ENCODE results near the gene MRPS6.

MRPS6 gene

GRCh38 chr21:34105947-34106541, 32.7 kb downstream of the MRPS6 start:
- no peak for DNase-seq

DNA sequence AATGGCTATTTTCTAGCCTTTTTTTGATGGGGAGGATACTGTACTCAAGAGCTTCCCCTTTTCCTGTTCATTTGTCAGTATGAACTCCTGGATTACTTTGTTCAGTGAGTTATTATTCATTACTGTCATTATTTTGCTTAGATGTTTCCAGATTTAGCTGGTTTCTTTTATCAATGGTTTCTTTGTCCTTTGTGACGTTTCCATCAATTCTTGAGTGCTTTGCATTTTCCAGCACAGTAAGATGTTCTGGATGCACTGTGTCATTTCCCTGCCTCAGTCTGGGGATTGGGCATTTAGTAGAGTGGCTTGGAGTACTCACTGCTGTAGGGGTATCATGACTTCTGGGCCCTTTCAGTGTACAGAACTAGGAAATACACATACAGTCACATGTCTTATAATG, 34.2 kb downstream of the MRPS6 start:
- no peak for DNase-seq

DNA sequence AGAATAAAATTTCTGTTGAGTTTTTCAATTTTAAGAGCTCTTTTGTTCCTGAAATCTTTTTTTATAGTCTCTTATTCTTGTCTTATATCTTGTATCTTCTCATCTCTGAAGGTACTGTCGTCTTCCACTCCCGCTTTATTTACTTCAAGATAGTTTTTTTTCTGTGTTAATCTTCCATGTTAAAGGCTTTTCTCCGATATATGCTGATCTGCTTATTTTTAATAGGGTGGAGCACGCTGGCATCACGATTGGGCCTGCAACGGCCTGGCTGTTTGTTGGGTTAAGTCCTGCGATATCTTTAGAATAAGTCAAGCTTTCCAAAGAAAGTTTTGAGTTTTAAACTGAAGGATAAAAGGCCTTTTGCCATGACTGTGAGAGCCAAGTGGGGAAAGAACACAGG, 35.7 kb downstream of the MRPS6 start:
- DNase-seq: no peak

GRCh38 chr21:34110594-34111202, 37.3 kb downstream of the MRPS6 start:
- DNase-seq: no peak

GRCh38 chr21:34112316-34113033, 39.1 kb downstream of the MRPS6 start:
- DNase-seq: no peak

- DNase-seq: peak; percentile 50
Measured at GRCh38 chr21:34113842-34114241, 40.5 kb downstream of the MRPS6 start.

- DNase-seq: no peak
Measured at GRCh38 chr21:34115160-34115559, 41.8 kb downstream of the MRPS6 start.

DNA sequence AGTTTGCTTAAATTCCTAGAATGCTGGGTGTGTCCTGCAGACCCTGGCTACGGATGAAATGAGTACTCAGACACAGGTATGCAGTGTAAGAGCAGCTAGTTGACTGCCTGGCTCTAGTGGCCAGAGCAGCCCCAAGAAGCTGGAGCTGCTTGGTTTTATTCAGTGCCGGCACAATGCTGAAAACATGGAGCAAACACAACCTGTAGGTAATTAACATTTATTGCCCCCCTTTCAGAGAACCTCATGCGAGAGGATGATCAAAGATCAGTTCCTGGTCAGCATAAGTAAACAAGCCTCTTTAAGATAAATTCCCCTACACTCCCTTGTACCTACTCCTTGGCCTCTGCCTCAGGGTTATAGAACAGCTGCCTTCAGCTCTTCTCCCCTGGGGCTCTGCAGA, 43.2 kb downstream of the MRPS6 start:
- peak; percentile 20 for DNase-seq

GRCh38 chr21:34120867-34121266, 47.5 kb downstream of the MRPS6 start:
- DNase-seq: no peak

- peak; percentile 90 for DNase-seq
Measured at GRCh38 chr21:34122047-34122446, 48.7 kb downstream of the MRPS6 start.

DNA sequence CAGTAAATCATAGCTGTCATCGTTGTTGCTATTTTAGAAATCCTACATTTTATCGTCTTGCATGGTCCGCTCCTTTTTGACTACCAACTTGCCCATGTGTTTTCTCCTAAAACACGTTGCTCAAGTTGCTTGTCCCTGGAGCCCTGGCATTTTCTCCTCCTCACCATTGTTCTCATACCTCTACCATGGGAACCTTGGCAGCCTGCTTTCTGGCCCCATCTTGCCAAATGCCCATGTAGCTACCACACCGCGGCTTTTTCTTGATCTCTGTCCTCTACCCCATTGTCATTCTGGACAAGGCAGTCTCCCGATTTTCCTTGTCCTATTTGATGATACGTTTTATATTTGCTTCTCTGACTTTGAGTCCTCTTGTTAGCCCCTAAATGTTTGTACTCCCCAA, 50.2 kb downstream of the MRPS6 start:
- no peak for DNase-seq

DNA sequence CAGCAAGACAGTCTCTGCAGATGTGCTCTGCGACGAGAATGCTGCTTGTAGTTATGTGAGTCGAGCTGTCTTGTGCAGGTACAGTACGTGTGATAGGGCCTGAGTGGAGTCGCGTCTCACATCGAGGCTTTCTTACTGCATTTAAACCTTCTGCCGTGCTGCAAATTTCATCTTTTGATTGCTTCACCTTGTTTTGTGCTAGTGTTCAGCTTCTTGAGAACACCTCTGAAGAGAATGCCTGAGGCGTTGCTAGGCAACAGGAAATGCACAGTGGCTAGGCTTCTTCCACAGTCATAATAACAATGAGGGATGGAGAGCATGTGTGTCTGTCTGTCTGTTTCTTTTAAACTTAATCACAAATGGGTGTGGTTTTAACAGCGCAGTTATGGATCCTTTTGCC, 52.9 kb downstream of the MRPS6 start:
- DNase-seq: peak; percentile 29

GRCh38 chr21:34126691-34127090, 53.3 kb downstream of the MRPS6 start:
- no peak for DNase-seq

DNA sequence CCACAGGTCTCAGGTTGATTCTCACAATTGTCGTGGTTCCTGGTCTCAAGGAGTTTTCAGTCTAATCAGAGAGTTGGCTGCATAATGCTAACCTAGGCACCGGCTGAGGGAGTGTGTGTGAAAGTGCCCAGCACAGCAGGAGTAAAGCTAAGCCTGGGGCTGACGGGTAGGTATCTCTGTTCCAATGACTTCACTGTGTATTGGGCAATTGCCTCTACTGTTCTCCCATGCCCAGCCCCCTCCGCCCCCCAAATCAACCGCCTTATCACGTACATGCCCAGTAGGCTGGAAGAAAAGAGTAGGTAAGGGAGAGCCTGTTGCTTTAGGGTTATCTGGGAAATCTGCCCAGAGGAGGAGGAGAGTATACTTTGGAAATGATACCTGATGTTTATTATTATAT, 54.7 kb downstream of the MRPS6 start:
- DNase-seq: no peak

DNA sequence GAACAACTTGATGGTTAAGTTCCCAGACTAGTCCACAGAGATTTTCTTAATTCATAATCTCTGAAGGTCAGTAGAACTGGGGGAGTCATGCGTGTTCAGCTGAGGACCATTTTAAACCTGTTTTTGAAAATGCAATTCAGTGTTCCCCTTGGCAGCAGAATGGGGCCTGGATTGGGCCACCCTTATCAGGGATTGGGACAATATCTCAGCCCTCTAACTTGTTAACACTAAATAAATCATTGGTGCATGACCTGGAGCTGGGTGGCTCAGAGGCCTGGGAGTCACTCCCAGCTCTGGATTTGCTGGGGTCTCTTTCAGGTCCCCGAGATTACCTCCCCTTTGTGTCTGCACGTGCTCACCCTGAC, 55.3 kb downstream of the MRPS6 start:
- DNase-seq: no peak

- DNase-seq: peak; percentile 36
Measured at GRCh38 chr21:34129039-34129891, 55.9 kb downstream of the MRPS6 start.

DNA sequence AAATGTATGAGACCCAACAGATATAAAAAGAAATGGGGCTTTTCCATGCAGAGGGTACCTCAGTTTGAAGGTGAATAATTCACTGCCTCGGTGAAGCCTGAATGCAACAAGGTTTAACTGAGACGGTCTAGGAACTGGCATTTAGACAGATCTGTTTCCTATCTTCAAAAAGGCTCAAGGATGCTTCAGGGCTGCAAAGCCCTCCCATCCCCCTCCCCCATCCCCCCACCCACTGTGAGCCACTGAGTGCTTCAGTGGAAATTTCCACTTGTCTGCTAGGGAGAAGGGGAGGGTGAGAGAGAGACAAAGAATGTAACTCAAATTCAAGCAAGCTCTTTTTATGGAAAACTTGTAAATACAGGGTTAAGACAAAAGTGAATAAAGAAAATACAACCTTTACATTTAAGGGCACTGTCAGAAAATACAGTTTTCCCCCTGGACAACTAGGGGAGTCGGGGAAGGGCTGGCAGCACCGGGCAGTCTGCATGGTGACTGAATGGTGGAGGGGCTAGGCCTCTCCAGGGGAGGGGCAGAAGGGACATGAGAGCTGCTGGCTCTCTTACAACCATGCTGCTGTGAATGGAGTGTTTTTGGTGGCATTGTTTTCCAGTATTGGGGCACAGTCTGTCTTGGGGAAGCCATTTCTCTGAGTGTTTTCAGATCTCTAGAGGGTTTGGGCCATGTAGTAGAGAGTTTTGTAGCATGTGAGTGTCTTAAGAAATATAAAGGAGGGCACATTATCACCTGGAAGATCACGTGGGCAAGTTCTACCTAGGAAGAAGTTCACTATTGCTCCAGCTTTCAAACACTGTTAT, 56.7 kb downstream of the MRPS6 start:
- DNase-seq: peak; percentile 52

DNA sequence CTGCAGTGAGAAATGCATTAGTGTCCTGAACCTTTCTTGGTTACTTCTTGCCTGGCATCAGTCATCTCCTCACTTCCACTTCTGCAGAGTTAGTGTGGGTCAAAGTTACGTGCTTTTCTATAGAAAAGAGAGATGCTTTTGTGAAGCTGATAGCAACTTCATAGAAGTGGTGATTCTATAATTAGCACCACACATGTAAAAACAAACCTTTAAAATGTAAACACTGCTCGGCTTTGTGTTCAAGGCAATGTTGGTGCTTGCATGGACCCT, 57.3 kb downstream of the MRPS6 start:
- no peak for DNase-seq

GRCh38 chr21:34131586-34131985, 58.2 kb downstream of the MRPS6 start:
- no peak for DNase-seq

- DNase-seq: no peak
Measured at GRCh38 chr21:34132202-34132601, 58.8 kb downstream of the MRPS6 start.

DNA sequence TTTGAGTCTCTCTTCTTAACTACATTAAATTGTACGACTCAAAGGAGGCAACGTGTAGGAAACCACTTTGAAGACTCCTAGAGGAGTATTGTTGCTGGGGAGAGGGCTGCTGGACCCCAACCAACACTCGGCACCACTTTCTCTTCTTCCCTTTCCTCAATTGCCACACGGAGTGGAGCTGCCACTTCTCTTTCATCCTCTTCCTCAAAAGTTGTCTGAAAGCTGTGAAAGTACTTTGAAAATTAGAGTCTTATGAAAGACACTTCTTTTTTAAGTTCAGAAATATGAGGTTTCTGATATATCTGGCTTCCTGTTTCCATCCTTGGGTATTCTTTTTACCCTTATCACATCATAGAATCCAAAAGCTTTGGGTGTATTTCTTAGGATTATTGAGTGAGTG, 59.5 kb downstream of the MRPS6 start:
- no peak for DNase-seq

DNA sequence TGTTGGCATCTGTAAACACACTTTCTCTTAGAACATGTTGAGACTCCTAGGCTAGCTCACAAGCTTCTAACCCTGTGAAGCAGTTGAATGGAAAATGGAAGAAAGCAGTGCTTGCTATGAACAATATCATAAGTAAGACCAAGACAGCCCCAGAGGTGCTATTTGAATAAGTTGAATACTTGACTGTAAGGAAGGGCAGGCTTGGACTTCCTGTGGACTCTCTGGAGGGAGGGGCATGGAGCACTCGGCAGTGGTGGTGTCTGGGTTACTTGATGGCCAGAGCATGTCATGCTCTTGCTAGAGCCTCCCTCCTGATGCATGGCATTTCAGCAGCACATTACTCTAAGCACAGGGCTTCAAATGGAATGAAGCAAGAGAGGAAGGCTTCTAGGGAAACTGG, 60.0 kb downstream of the MRPS6 start:
- no peak for DNase-seq

- DNase-seq: peak; percentile 21
Measured at GRCh38 chr21:34133802-34134201, 60.4 kb downstream of the MRPS6 start.

Measured in NCI-H69 (cell line).